GM19395 (cell line): ENCODE results near the gene ITPR1.
"Not testable (repeated sequence)": the region's sequence is repeated elsewhere in the genome, so short reads cannot be mapped to it uniquely, and the experiment has no call there.

ENCODE experiments used
- ATAC-seq: cut with Tn5 transposase; IDR thresholded peaks from one replicate; pipeline ENCODE4 v1.9.1; 2021; ENCODE audit warnings: mild to moderate bottlenecking, moderate library complexity; ENCODE audit not compliant: unreplicated experiment

The ITPR1 gene

GRCh38 chr3:4493014-4493940 is at the start of gene ITPR1:
Gene ITPR1, plus strand, starts transcription at chr3:4493348. Its CDS starts 23,144 bp downstream, at chr3:4516492.
- peak; percentile 90 for ATAC-seq

- ATAC-seq = no peak
These were observed 45.7 kb upstream of the ITPR1 start for GRCh38 chr3:4447295-4447999.

- ATAC-seq = no peak
These were observed 45.0 kb upstream of the ITPR1 start for GRCh38 chr3:4448187-4448586.

GRCh38 chr3:4449043-4449805 is 43.9 kb upstream of the ITPR1 start:
- no peak for ATAC-seq

GRCh38 chr3:4454142-4454541 is 39.0 kb upstream of the ITPR1 start:
- ATAC-seq = no peak

- not testable (repeated sequence) for ATAC-seq
These were observed 36.4 kb upstream of the ITPR1 start for GRCh38 chr3:4456780-4457179.

GRCh38 chr3:4458961-4459360 is 34.2 kb upstream of the ITPR1 start:
- ATAC-seq = no peak

- no peak for ATAC-seq
These were observed 32.8 kb upstream of the ITPR1 start for GRCh38 chr3:4460334-4460733.

- ATAC-seq = no peak
These were observed 31.6 kb upstream of the ITPR1 start for GRCh38 chr3:4461468-4462090.

- no peak for ATAC-seq
These were observed 30.6 kb upstream of the ITPR1 start for GRCh38 chr3:4462369-4463040.

- ATAC-seq = no peak
These were observed 28.6 kb upstream of the ITPR1 start for GRCh38 chr3:4464576-4464975.

- peak; percentile 100 for ATAC-seq
These were observed 26.2 kb upstream of the ITPR1 start, which contains the start of gene SUMF1 for GRCh38 chr3:4466741-4467521. Gene SUMF1, minus strand, starts transcription at chr3:4467269. Its CDS starts 24 bp downstream, at chr3:4467245.

GRCh38 chr3:4467522-4467867 is 25.7 kb upstream of the ITPR1 start:
- ATAC-seq = no peak

GRCh38 chr3:4471907-4472306 is 21.2 kb upstream of the ITPR1 start:
- ATAC-seq = no peak

- no peak for ATAC-seq
These were observed 20.8 kb upstream of the ITPR1 start for GRCh38 chr3:4472312-4472711.

GRCh38 chr3:4472766-4473165 is 20.4 kb upstream of the ITPR1 start:
- no peak for ATAC-seq

GRCh38 chr3:4474683-4475490 is 18.3 kb upstream of the ITPR1 start:
- ATAC-seq = peak; percentile 56

GRCh38 chr3:4475804-4476203 is 17.3 kb upstream of the ITPR1 start:
- ATAC-seq = no peak

GRCh38 chr3:4476496-4476895 is 16.7 kb upstream of the ITPR1 start:
- ATAC-seq = no peak
